KMS-11 (cell line): ENCODE measurements around the gene SRP54.

Experiments used
- H2AFZ ChIP-seq: fragments of 200-600 bp; sonication (generic); 2 replicates; pipeline ENCODE4 v1.6.1; 2016; ENCODE audit warnings: antibody characterized with exemption, mixed run types, low read depth
- H3K27ac ChIP-seq: fragments of 200-600 bp; sonication (generic); 2 replicates; pipeline ENCODE4 v1.6.1; 2016; ENCODE audit warnings: mild to moderate bottlenecking, mixed run types
- H3K27me3 ChIP-seq: fragments of 200-600 bp; sonication (generic); 2 replicates; pipeline ENCODE4 v1.6.1; 2017; ENCODE audit warnings: mild to moderate bottlenecking, low read depth, mixed run types, moderate library complexity; ENCODE audit not compliant: insufficient read depth
- H3K36me3 ChIP-seq: fragments of 200-600 bp; sonication (generic); 2 replicates; pipeline ENCODE4 v1.6.1; 2017; ENCODE audit warnings: mild to moderate bottlenecking, mixed run types; ENCODE audit not compliant: insufficient read depth
- H3K4me1 ChIP-seq: fragments of 200-600 bp; sonication (generic); 2 replicates; pipeline ENCODE4 v1.6.1; 2016; ENCODE audit warnings: mild to moderate bottlenecking, low read depth, mixed run types; ENCODE audit not compliant: poor library complexity, severe bottlenecking
- H3K4me2 ChIP-seq: fragments of 200-600 bp; sonication (generic); 2 replicates; pipeline ENCODE4 v1.7.0; 2016; ENCODE audit warnings: mild to moderate bottlenecking, mixed run types
- H3K4me3 ChIP-seq: fragments of 200-600 bp; sonication (generic); IDR thresholded peaks from 2 replicates; pipeline ENCODE4 v1.6.1; 2017; ENCODE audit warnings: low read depth, low read length, mixed read lengths; ENCODE audit not compliant: insufficient read depth
- H3K79me2 ChIP-seq: fragments of 200-600 bp; sonication (generic); 2 replicates; pipeline ENCODE4 v1.6.1; 2016; ENCODE audit warnings: low read depth, mixed run types; ENCODE audit not compliant: insufficient read depth
- H3K9ac ChIP-seq: fragments of 200-600 bp; sonication (generic); 2 replicates; pipeline ENCODE4 v1.6.1; 2016; ENCODE audit warnings: mild to moderate bottlenecking, mixed run types
- H4K20me1 ChIP-seq: fragments of 200-600 bp; sonication (generic); 2 replicates; pipeline ENCODE4 v1.6.1; 2016; ENCODE audit warnings: mild to moderate bottlenecking, mixed run types; ENCODE audit not compliant: insufficient read depth
- TF ChIP-seq, protein P1 (sequence below): fragments of 200-600 bp; sonication (generic); conservative IDR thresholded peaks from 2 replicates; pipeline ENCODE4 v1.6.1; 2017; ENCODE audit warnings: low read depth, mild to moderate bottlenecking, antibody characterized with exemption, low read length, moderate library complexity, mixed read lengths

The SRP54 gene

DNA sequence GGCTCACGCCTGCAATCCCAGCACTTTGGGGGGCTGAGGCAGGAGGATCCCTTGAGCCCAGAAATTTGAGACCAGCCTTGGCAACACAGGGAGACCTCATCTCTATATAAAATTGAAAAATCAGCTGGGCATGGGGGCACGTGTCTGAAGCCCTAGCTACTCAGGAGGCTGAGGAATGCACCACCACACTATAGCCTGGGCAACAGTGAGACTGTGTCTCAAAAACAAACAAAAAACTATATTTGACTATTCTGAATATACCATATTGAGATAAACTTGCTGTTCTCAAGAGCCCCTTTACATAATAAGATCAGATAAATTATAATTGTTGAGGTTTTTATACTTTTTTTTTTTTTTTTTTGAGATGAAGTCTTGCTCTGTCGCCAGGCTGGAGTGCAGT is 44.9 kb upstream of the SRP54 start:
- Histone ChIP-seq H3K4me2 (no peak overlapping the region), H3K4me3 (no peak overlapping the region), H3K4me1 (no peaks in the 10 kb centered on the region), H3K9ac (no peak overlapping the region), H2AFZ (no peak overlapping the region), H3K27me3 (no peaks in the 10 kb centered on the region), H3K36me3 (no peaks in the 10 kb centered on the region), H4K20me1 (no peaks in the 10 kb centered on the region), H3K79me2 (no peaks in the 10 kb centered on the region), H3K27ac (no peak overlapping the region)
- TF ChIP-seq, protein P1, sequence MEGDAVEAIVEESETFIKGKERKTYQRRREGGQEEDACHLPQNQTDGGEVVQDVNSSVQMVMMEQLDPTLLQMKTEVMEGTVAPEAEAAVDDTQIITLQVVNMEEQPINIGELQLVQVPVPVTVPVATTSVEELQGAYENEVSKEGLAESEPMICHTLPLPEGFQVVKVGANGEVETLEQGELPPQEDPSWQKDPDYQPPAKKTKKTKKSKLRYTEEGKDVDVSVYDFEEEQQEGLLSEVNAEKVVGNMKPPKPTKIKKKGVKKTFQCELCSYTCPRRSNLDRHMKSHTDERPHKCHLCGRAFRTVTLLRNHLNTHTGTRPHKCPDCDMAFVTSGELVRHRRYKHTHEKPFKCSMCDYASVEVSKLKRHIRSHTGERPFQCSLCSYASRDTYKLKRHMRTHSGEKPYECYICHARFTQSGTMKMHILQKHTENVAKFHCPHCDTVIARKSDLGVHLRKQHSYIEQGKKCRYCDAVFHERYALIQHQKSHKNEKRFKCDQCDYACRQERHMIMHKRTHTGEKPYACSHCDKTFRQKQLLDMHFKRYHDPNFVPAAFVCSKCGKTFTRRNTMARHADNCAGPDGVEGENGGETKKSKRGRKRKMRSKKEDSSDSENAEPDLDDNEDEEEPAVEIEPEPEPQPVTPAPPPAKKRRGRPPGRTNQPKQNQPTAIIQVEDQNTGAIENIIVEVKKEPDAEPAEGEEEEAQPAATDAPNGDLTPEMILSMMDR = no peak

DNA sequence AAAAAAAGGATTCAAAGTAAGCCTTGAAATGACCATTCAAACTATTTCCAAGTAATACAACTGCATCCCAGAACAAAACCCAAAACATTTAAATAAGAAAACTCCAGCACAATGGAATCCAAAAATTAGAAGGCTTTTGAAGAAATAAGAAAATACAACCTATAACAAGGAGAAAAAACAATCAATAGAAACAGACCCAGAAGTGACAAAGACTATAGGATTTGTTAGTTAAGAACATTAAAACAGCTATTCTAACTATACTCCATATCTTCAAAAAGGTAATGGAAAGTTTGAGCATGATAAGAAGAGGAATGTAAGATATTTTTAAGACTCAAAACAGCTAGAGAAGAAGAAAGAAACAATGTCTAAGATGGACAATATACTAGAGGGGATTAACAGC is 39.3 kb upstream of the SRP54 start:
- H3K36me3 ChIP-seq = no peaks in the 10 kb centered on the region
- TF ChIP-seq, protein P1 = no peak
- no peaks in the 10 kb centered on the region for H3K79me2 ChIP-seq
- H3K4me1 ChIP-seq = no peaks in the 10 kb centered on the region
- H4K20me1 ChIP-seq = no peaks in the 10 kb centered on the region
- no peak overlapping the region for H3K9ac ChIP-seq
- no peak overlapping the region for H3K4me3 ChIP-seq
- no peak overlapping the region for H3K27ac ChIP-seq
- no peak overlapping the region for H2AFZ ChIP-seq
- H3K4me2 ChIP-seq = no peak overlapping the region
- H3K27me3 ChIP-seq = no peaks in the 10 kb centered on the region

DNA sequence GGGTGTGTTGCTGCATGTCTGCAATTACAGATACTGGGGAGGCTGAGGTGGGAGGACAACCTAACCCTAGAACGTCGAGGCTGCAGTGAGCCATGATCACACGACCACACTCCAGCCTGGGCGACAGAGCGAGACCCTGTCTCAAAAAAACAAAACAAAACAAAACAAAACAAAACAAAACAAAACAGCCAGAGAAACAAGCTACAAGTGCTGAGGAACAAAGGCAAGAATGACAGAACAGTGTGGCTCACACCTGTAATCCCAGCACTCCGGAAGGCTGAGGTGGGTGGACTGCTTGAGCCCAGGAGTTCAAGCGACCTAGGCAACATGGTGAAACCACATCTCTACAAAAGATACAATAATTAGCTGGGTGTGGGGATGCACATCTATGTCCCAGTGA is 38.0 kb upstream of the SRP54 start:
- H3K9ac ChIP-seq = no peak overlapping the region
- H3K36me3 ChIP-seq = no peaks in the 10 kb centered on the region
- H4K20me1 ChIP-seq = no peaks in the 10 kb centered on the region
- no peak overlapping the region for H2AFZ ChIP-seq
- H3K4me2 ChIP-seq = no peak overlapping the region
- H3K79me2 ChIP-seq = no peaks in the 10 kb centered on the region
- no peak overlapping the region for H3K4me3 ChIP-seq
- H3K4me1 ChIP-seq = no peaks in the 10 kb centered on the region
- H3K27me3 ChIP-seq = no peaks in the 10 kb centered on the region
- TF ChIP-seq, protein P1 = no peak
- no peak overlapping the region for H3K27ac ChIP-seq

DNA sequence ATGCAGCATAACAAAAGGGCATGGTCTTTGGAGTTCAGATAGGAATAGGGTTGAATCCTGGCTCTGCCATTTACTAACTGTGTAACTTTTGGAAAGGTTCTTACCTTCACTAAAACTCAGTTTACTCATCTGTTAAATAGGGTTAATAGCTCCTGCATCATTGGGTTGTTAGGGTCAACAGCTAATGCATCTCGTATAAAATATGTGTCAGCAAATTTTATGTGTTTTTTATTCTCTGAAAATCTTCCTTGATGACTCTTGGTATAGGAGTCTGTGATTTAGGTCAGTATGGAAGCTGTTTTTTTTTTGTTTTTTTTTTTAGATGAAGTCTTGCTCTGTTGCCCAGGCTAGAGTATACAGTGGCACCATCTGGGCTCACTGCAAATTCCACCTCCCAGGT is 36.1 kb upstream of the SRP54 start:
- TF ChIP-seq, protein P1 = no peak
- Histone ChIP-seq H3K4me3 (no peak overlapping the region), H3K4me2 (no peak overlapping the region), H3K4me1 (peaks cover 6% of the 10 kb centered on the region), H2AFZ (no peak overlapping the region), H3K9ac (no peak overlapping the region), H4K20me1 (no peaks in the 10 kb centered on the region), H3K36me3 (no peaks in the 10 kb centered on the region), H3K27me3 (no peaks in the 10 kb centered on the region), H3K79me2 (no peaks in the 10 kb centered on the region), H3K27ac (no peak overlapping the region)

DNA sequence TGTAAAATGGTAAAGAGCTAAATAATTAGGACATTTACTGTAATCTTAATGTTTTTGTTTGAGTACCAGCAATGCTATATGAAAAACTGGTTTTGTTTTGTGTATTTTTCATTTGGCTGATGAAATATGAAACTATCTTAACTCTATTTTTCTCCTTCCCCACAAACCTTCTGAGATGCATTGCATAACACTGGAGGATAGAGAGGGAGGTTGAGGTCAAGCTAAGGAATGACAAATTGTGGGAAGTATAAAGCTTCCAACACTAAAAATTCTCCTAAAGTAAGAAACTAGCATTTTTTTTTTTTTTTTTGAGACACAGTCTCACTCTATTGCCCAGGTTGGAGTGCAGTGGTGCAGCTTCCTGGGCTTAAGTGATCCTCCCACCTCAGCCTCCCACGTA is 31.5 kb upstream of the SRP54 start:
- no peak overlapping the region for H3K4me3 ChIP-seq

More for the DNA sequence above, 31.5 kb upstream of the SRP54 start:
- no peak overlapping the region for H2AFZ ChIP-seq
- H3K27ac ChIP-seq = no peak overlapping the region
- H4K20me1 ChIP-seq = no peaks in the 10 kb centered on the region
- H3K36me3 ChIP-seq = no peaks in the 10 kb centered on the region
- no peak overlapping the region for H3K4me2 ChIP-seq
- H3K27me3 ChIP-seq = no peaks in the 10 kb centered on the region
- no peaks in the 10 kb centered on the region for H3K79me2 ChIP-seq
- no peak overlapping the region for H3K9ac ChIP-seq
- TF ChIP-seq, protein P1 = no peak
- peaks cover 10% of the 10 kb centered on the region for H3K4me1 ChIP-seq
